CD8-positive, alpha-beta memory T cell (primary cell): ENCODE data around the gene DNAJC16. TPM values are rescaled to one million over a fixed set of nuclear protein-coding genes. Genes with fewer than 3 reads are reported as not detected.

Experiments
- CTCF ChIA-PET: fragments of 350-600 bp; sonication (Branson Sonifier 250); formaldehyde crosslinking; loops from one replicate; lab custom pipeline; 2021; ENCODE audit warnings: antibody characterized with exemption; lab: Charles Lee
- POLR2A ChIA-PET: fragments of 350-600 bp; sonication (Branson Sonifier 250); formaldehyde crosslinking; loops from one replicate; lab custom pipeline; 2021; ENCODE audit warnings: antibody characterized with exemption; lab: Charles Lee
- DNase-seq, 5 donors: peaks; one replicate each; pipeline versions ENCODE4 v3.0.0 to v3.0.0-alpha.2; 2020 to 2022; ENCODE audit warnings: mixed read lengths in 1 of 5
- H3K27ac ChIP-seq: one replicate; pipeline ENCODE4 v1.7.0; 2013; ENCODE audit warnings: low read depth, mild to moderate bottlenecking, low read length, moderate library complexity
- H3K27me3 ChIP-seq: 2 replicates; pipeline ENCODE4 v1.7.0; 2013; ENCODE audit warnings: low read length, mild to moderate bottlenecking; ENCODE audit not compliant: insufficient read depth, poor library complexity, severe bottlenecking
- H3K36me3 ChIP-seq: 2 replicates; pipeline ENCODE4 v1.7.0; 2013; ENCODE audit warnings: mild to moderate bottlenecking, low read length, moderate library complexity; ENCODE audit not compliant: insufficient read depth
- H3K4me1 ChIP-seq: 2 replicates; pipeline ENCODE4 v1.7.0; 2013; ENCODE audit warnings: mild to moderate bottlenecking, low read length, moderate library complexity; ENCODE audit not compliant: insufficient read depth
- H3K4me3 ChIP-seq: 2 replicates; pipeline ENCODE4 v1.7.0; 2013; ENCODE audit warnings: mild to moderate bottlenecking, low read length
- H3K9me3 ChIP-seq: 2 replicates; pipeline ENCODE4 v1.7.0; 2013; ENCODE audit warnings: mild to moderate bottlenecking, low read length
- H3K27ac Mint-ChIP-seq, 8 donors: one replicate each; pipeline ENCODE4 v1.8.0; 2020 to 2021; ENCODE audit warnings: mixed read lengths in 8 of 8, mild to moderate bottlenecking in 6 of 8, inconsistent platforms in 3 of 8, moderate library complexity in 3 of 8
- H3K27me3 Mint-ChIP-seq, 2 donors: one replicate each; pipeline ENCODE4 v1.8.0; 2020 to 2021; ENCODE audit warnings: mixed read lengths in 2 of 2, mild to moderate bottlenecking in 1 of 2, moderate library complexity in 1 of 2
- H3K36me3 Mint-ChIP-seq, 3 donors: one replicate each; pipeline ENCODE4 v1.8.0; 2020 to 2021; ENCODE audit warnings: mixed read lengths in 3 of 3, inconsistent platforms in 1 of 3, mild to moderate bottlenecking in 1 of 3
- H3K4me1 Mint-ChIP-seq, 3 donors: one replicate each; pipeline ENCODE4 v1.8.0; 2020 to 2021; ENCODE audit warnings: mixed read lengths in 3 of 3, inconsistent platforms in 1 of 3, mild to moderate bottlenecking in 1 of 3
- H3K4me3 Mint-ChIP-seq, 7 donors: one replicate each; pipeline ENCODE4 v1.8.0; 2020 to 2021; ENCODE audit warnings: mixed read lengths in 7 of 7, mild to moderate bottlenecking in 6 of 7, moderate library complexity in 4 of 7, inconsistent platforms in 2 of 7
- H3K9me3 Mint-ChIP-seq, 5 donors: one replicate each; pipeline ENCODE4 v1.8.0; 2020 to 2022; ENCODE audit warnings: mixed read lengths in 5 of 5, mild to moderate bottlenecking in 3 of 5, moderate library complexity in 2 of 5, inconsistent platforms in 1 of 5
- polyA plus RNA-seq: library from polyadenylated mRNA; unstranded; fragments of 300-500 nt; fragmentation: Illumina TruSeq; gene quantifications from one replicate; pipeline ENCODE4 v1.2.3, GENCODE V29; 2021
- total RNA-seq, 2 experiments: library from RNA; stranded (reverse); gene quantifications; one replicate each; pipeline ENCODE4 v1.2.3, GENCODE V29; 2021

The DNAJC16 gene
- total and polyA plus RNA-seq, 3 experiments from 2014 or later, result 9.1 to 22.0 (median 19.4) TPM

DNA sequence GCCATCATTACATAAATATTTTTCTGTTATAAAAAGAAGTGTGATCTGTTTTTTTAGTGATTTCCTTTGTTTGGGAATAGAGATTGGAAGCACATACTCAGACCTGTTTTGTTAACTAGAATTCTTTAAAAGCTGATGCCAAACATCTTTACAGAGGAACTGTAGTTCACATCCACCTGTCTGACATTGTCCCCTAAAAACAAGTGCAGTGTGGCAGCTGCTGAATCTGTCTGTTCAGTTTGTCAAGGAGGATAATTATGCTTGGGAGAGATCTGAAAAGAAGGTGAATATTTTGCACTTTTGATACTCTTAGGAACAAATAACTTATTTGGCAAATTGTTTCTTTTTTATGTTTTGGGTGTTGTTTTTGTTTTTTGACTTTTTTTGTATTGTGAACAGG is 44.6 kb downstream of the DNAJC16 start:
- Mint-ChIP-seq H3K27me3 (no peaks in the 10 kb centered on the region), H3K9me3 (no peaks in the 10 kb centered on the region), H3K36me3 (peaks cover 0 to 73% (median 22%) of the 10 kb centered on the region in 3 donors), H3K27ac (peak overlapping the region in 5 of 8 donors; percentile 27 to 80 (median 31)), H3K4me3 (no peak overlapping the region), H3K4me1 (no peaks in the 10 kb centered on the region)
- CTCF ChIA-PET, result no interaction called here
- no peak for DNase-seq
- POLR2A ChIA-PET, result no interaction called here
- Histone ChIP-seq H3K27me3 (no peaks in the 10 kb centered on the region), H3K9me3 (no peaks in the 10 kb centered on the region), H3K27ac (no peak overlapping the region), H3K36me3 (peaks cover 20% of the 10 kb centered on the region), H3K4me3 (no peak overlapping the region), H3K4me1 (no peaks in the 10 kb centered on the region)

GRCh38 chr1:15573477-15573876 is 46.8 kb downstream of the DNAJC16 start:
- Histone ChIP-seq H3K36me3 (peaks cover 12% of the 10 kb centered on the region), H3K4me3 (no peak overlapping the region), H3K4me1 (peaks cover 16% of the 10 kb centered on the region), H3K27ac (no peak overlapping the region), H3K9me3 (no peaks in the 10 kb centered on the region), H3K27me3 (no peaks in the 10 kb centered on the region)
- peaks cover 0 to 51% (median 15%) of the 10 kb centered on the region in 3 donors for H3K36me3 Mint-ChIP-seq
- DNase-seq, result no peak
- no peak overlapping the region for H3K4me3 Mint-ChIP-seq
- peak overlapping the region in 1 of 8 donors; percentile 36 for H3K27ac Mint-ChIP-seq
- no peaks in the 10 kb centered on the region for H3K27me3 Mint-ChIP-seq
- H3K9me3 Mint-ChIP-seq, result no peaks in the 10 kb centered on the region
- CTCF ChIA-PET, result interaction anchor here (0.7 to 1.4 kb wide), 3 partner anchors 19 to 72 kb away, joined by 3 to 4 read pairs (median 3); no protein-coding TSS in a partner anchor
- peaks cover 10 to 14% (median 11%) of the 10 kb centered on the region in 3 donors for H3K4me1 Mint-ChIP-seq
- POLR2A ChIA-PET, result no interaction called here

DNA sequence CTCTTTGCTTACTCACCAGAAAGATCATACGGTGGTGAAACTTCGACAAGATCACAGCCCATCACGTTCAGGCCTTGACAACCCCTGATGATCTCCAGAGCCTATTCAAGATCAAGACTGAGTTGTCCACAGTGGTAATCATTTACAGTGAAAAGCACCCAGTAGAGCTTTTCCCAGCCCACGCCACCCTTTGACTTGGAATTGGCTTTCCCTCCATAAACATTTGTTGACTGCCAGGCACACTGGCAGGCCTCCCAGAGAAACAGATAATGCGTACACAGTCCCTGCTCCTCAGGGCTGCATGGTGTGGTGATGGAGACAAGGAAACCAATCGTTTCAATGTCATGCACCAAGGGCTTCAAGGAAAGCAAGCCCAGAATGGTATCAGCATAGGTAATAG is 48.1 kb downstream of the DNAJC16 start:
- Histone ChIP-seq H3K27me3 (no peaks in the 10 kb centered on the region), H3K36me3 (peaks cover 7% of the 10 kb centered on the region), H3K4me3 (no peak overlapping the region), H3K9me3 (no peaks in the 10 kb centered on the region), H3K27ac (no peak overlapping the region), H3K4me1 (peaks cover 28% of the 10 kb centered on the region)
- DNase-seq, result no peak
- ChIA-PET CTCF (interaction anchor here (1.1 to 1.4 kb wide), 2 partner anchors 18 to 20 kb away, joined by 3 to 4 read pairs; no protein-coding TSS in a partner anchor), POLR2A (no interaction called here)
- Mint-ChIP-seq H3K27ac (peak overlapping the region in 5 of 8 donors; percentile 4 to 79 (median 26)), H3K4me3 (no peak overlapping the region), H3K27me3 (no peaks in the 10 kb centered on the region), H3K9me3 (no peaks in the 10 kb centered on the region), H3K4me1 (peaks cover 23 to 26% (median 24%) of the 10 kb centered on the region in 3 donors), H3K36me3 (peaks cover 0 to 39% (median 12%) of the 10 kb centered on the region in 3 donors)

- Mint-ChIP-seq H3K27ac (peak overlapping the region in 2 of 8 donors; percentile 46 to 79), H3K4me1 (peaks cover 25 to 34% (median 28%) of the 10 kb centered on the region in 3 donors), H3K27me3 (no peaks in the 10 kb centered on the region), H3K36me3 (peaks cover 0 to 31% (median 13%) of the 10 kb centered on the region in 3 donors), H3K4me3 (no peak overlapping the region), H3K9me3 (no peaks in the 10 kb centered on the region)
- CTCF ChIA-PET, result no interaction called here
- peaks cover 38% of the 10 kb centered on the region for H3K4me1 ChIP-seq
- POLR2A ChIA-PET, result no interaction called here
- H3K27me3 ChIP-seq, result no peaks in the 10 kb centered on the region
- H3K9me3 ChIP-seq, result no peaks in the 10 kb centered on the region
- H3K27ac ChIP-seq, result no peak overlapping the region
- no peak for DNase-seq
- peaks cover 7% of the 10 kb centered on the region for H3K36me3 ChIP-seq
- H3K4me3 ChIP-seq, result no peak overlapping the region
Observed at GRCh38 chr1:15575549-15576150, 49.0 kb downstream of the DNAJC16 start.

GRCh38 chr1:15577691-15578090 is 51.0 kb downstream of the DNAJC16 start:
- CTCF ChIA-PET, result no interaction called here
- H3K36me3 Mint-ChIP-seq, result peaks cover 0 to 19% (median 7%) of the 10 kb centered on the region in 3 donors

DNA sequence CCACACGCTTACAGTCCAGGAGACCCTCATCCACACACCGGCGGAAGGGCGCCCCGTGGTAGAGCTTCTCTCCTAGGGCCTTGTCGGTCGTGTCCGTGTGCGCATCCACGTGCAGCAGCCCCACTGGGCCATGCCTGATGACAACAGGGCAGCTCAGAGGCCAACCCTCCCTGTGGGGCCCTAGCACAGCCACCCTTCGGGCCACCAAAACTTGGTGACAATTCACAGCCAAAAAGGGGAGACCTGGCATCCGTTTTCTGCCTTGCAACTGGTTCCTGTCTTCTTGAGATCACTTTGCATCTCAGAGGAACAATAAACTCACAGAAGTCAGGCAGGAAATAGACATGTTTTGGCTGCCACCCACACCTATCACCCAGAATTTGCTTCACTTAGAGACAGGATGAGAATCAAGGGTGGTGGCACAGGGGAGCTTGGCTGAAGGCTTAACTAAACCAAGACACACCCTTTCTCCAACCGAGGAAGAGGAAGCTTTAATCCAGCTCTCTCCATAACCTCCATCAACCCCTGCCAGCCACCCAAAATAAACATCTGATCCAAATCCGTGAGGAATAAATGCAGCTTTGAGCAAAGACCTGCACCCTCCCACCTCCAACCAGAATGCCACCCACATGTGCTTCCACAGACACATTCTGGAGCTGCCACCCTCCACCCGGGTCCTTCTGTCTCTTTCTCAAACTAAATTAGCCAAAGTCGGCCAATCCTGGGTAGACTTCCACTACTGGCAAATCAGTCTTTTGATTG is 52.5 kb downstream of the DNAJC16 start:
- ChIA-PET POLR2A (interaction anchor here (0.8 to 1.8 kb wide), 3 partner anchors 39 to 106 kb away, joined by 4 to 11 read pairs (median 6); partner anchors contain the start of gene DNAJC16), CTCF (interaction anchor here (1.9 kb wide), 1 partner anchor 24 kb away, joined by 6 read pairs; no protein-coding TSS in a partner anchor)
- Mint-ChIP-seq H3K4me3 (peak overlapping the region; percentile 48 to 77 (median 65)), H3K9me3 (no peaks in the 10 kb centered on the region), H3K4me1 (peaks cover 29 to 44% (median 39%) of the 10 kb centered on the region in 3 donors), H3K36me3 (peaks cover 0 to 10% (median 6%) of the 10 kb centered on the region in 3 donors), H3K27me3 (no peaks in the 10 kb centered on the region), H3K27ac (peak overlapping the region; percentile 82 to 97 (median 92))
- peaks cover 50% of the 10 kb centered on the region for H3K4me1 ChIP-seq
- H3K27me3 ChIP-seq, result no peaks in the 10 kb centered on the region
- H3K27ac ChIP-seq, result peak overlapping the region; percentile 34
- DNase-seq, result peak in 2 of 5 donors; percentile 46 to 70
- H3K36me3 ChIP-seq, result peaks cover 7% of the 10 kb centered on the region
- H3K4me3 ChIP-seq, result peak overlapping the region; percentile 7
- H3K9me3 ChIP-seq, result no peaks in the 10 kb centered on the region

More at GRCh38 chr1:15577691-15578090, 51.0 kb downstream of the DNAJC16 start:
- POLR2A ChIA-PET, result interaction anchor here (0.9 kb wide), 1 partner anchor 40 kb away, joined by 3 read pairs; the partner anchor contains the start of gene DDI2
- Mint-ChIP-seq H3K4me1 (peaks cover 25 to 37% (median 28%) of the 10 kb centered on the region in 3 donors), H3K27me3 (no peaks in the 10 kb centered on the region), H3K27ac (peak overlapping the region in 7 of 8 donors; percentile 66 to 93 (median 72)), H3K9me3 (no peaks in the 10 kb centered on the region), H3K4me3 (peak overlapping the region in 4 of 7 donors; percentile 8 to 86 (median 46))
- Histone ChIP-seq H3K27me3 (no peaks in the 10 kb centered on the region), H3K9me3 (no peaks in the 10 kb centered on the region), H3K4me3 (no peak overlapping the region), H3K27ac (no peak overlapping the region), H3K36me3 (peaks cover 7% of the 10 kb centered on the region), H3K4me1 (peaks cover 38% of the 10 kb centered on the region)
- DNase-seq, result peak in 1 of 5 donors; percentile 14

- no peak for DNase-seq
- H3K27me3 Mint-ChIP-seq, result no peaks in the 10 kb centered on the region
- Histone ChIP-seq H3K27me3 (no peaks in the 10 kb centered on the region), H3K4me1 (peaks cover 50% of the 10 kb centered on the region), H3K27ac (peak overlapping the region; percentile 34), H3K9me3 (no peaks in the 10 kb centered on the region), H3K4me3 (peak overlapping the region; percentile 7), H3K36me3 (peaks cover 7% of the 10 kb centered on the region)
- peak overlapping the region in 6 of 7 donors; percentile 51 to 77 (median 67) for H3K4me3 Mint-ChIP-seq
- peak overlapping the region; percentile 82 to 97 (median 92) for H3K27ac Mint-ChIP-seq
- H3K4me1 Mint-ChIP-seq, result peaks cover 30 to 47% (median 39%) of the 10 kb centered on the region in 3 donors
- H3K36me3 Mint-ChIP-seq, result peaks cover 0 to 8% (median 5%) of the 10 kb centered on the region in 3 donors
- CTCF ChIA-PET, result interaction anchor here (1.9 kb wide), 1 partner anchor 23 kb away, joined by 6 read pairs; no protein-coding TSS in a partner anchor
- POLR2A ChIA-PET, result interaction anchor here (0.8 to 1.8 kb wide), 3 partner anchors 39 to 106 kb away, joined by 4 to 11 read pairs (median 6); partner anchors contain the start of gene DNAJC16
- H3K9me3 Mint-ChIP-seq, result no peaks in the 10 kb centered on the region
Observed at GRCh38 chr1:15579683-15580047, 53.0 kb downstream of the DNAJC16 start.
